HCT116 (cell line): ENCODE measurements around the gene ADCY2.

Experiments
- EZH2 ChIP-seq: fragments of 200-600 bp; sonication (generic); IDR thresholded peaks from 2 replicates; pipeline ENCODE4 v1.6.1; 2017; ENCODE audit warnings: antibody characterized with exemption, mixed run types
- EZH2phosphoT487 ChIP-seq: fragments of 200-600 bp; IDR thresholded peaks from 2 replicates; pipeline ENCODE4 v1.6.1; 2018; ENCODE audit warnings: antibody characterized with exemption, borderline replicate concordance
- MAX ChIP-seq: IDR thresholded peaks from 2 replicates; pipeline ENCODE4 v1.6.1; 2012
- POLR2A ChIP-seq: IDR thresholded peaks from 2 replicates; pipeline ENCODE4 v1.7.0; 2011; ENCODE audit warnings: borderline replicate concordance; ENCODE audit not compliant: insufficient read depth, insufficient read length; ENCODE audit errors: extremely low read depth
- RAD21 ChIP-seq: IDR thresholded peaks from 2 replicates; pipeline ENCODE4 v1.6.1; 2012; ENCODE audit warnings: low read depth, mild to moderate bottlenecking
- REST ChIP-seq: IDR thresholded peaks from 2 replicates; pipeline ENCODE4 v1.6.1; 2012; ENCODE audit warnings: low read depth
- SIN3A ChIP-seq: IDR thresholded peaks from 2 replicates; pipeline ENCODE4 v1.6.1; 2012; ENCODE audit warnings: low read depth
- SRF ChIP-seq: IDR thresholded peaks from 2 replicates; pipeline ENCODE4 v1.6.1; 2012; ENCODE audit warnings: low read depth
- ZNF274 ChIP-seq: fragments of 200-500 bp; sonication (Bioruptor generic); IDR thresholded peaks from 2 replicates; pipeline ENCODE4 v1.6.1; 2014; ENCODE audit warnings: mild to moderate bottlenecking, low read depth, low read length, inconsistent platforms
- TF ChIP-seq, protein P1 (sequence below), 3 experiments: fragments of 200-600 bp in 1 of 3; sonication (generic) in 1 of 3; IDR thresholded peaks in 2 of 3; conservative IDR thresholded peaks in 1 of 3; 2 replicates each; pipeline ENCODE4 v1.5.1; 2012 to 2017; ENCODE audit warnings: low read depth in 2 of 3, low read length in 2 of 3, antibody characterized with exemption in 1 of 3, borderline replicate concordance in 1 of 3, control low read depth in 1 of 3, mild to moderate bottlenecking in 1 of 3, mixed read lengths in 1 of 3, mixed run types in 1 of 3, moderate library complexity in 1 of 3; ENCODE audit not compliant: insufficient read depth in 1 of 3

DNA sequence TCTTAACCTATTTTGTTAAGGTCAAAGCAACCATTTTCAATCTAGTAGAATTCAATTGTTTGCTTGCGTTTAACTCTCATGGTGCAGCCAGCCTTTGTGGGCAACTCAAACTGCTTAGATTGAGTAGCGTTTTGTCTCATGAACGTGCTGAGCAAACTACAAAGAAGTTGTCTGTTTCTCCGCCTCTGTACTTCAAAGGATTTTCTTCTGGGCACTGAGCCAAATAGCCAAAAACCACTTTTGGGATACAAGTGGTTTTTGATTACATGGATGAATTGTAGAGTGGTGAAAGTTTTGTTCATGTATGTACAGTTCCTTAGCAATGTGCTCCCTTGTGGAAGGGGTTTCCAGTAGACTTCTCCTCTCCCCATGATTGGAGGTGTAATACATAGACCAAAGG, 332.1 kb downstream of the ADCY2 start:
- no peak for TF ChIP-seq SRF
- TF ChIP-seq POLR2A, result no peak
- TF ChIP-seq SIN3A, result no peak
- no peak for TF ChIP-seq RAD21
- TF ChIP-seq REST, result no peak
- TF ChIP-seq, protein P1, sequence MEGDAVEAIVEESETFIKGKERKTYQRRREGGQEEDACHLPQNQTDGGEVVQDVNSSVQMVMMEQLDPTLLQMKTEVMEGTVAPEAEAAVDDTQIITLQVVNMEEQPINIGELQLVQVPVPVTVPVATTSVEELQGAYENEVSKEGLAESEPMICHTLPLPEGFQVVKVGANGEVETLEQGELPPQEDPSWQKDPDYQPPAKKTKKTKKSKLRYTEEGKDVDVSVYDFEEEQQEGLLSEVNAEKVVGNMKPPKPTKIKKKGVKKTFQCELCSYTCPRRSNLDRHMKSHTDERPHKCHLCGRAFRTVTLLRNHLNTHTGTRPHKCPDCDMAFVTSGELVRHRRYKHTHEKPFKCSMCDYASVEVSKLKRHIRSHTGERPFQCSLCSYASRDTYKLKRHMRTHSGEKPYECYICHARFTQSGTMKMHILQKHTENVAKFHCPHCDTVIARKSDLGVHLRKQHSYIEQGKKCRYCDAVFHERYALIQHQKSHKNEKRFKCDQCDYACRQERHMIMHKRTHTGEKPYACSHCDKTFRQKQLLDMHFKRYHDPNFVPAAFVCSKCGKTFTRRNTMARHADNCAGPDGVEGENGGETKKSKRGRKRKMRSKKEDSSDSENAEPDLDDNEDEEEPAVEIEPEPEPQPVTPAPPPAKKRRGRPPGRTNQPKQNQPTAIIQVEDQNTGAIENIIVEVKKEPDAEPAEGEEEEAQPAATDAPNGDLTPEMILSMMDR (IDR thresholded peaks at IDR 0.05 in 2 of 3, conservative IDR thresholded peaks at IDR 0.05 in 1 of 3; ENCODE audit: borderline replicate concordance in 1 of 3, insufficient read depth in 1 of 3, low read depth in 2 of 3, low read length in 2 of 3), result no peak
- no peak for TF ChIP-seq EZH2phosphoT487
- no peak for TF ChIP-seq ZNF274
- no peak for TF ChIP-seq EZH2
- no peak for TF ChIP-seq MAX
